A549 (cell line): ENCODE results near the gene IFITM5. TPM values are rescaled to one million over a fixed set of nuclear protein-coding genes. Genes with fewer than 3 reads are reported as not detected.

Source experiments
- ATAC-seq, 2 experiments: fragments of 200-7000 bp in 1 of 2; fragments of >200 bp in 1 of 2; cut with Nextera tagmentation in 1 of 2; cut with Tn5 transposase in 1 of 2; 3 replicates each; pipeline versions ENCODE4 v1.8.0 to v1.9.1; 2018 to 2020; ENCODE audit warnings: mild to moderate bottlenecking in 1 of 2, moderate library complexity in 1 of 2
- CTCF ChIA-PET: fragments of 300-600 bp; sonication (Branson Sonifier 250); formaldehyde crosslinking; extraction: SDS; loops from one replicate; lab custom pipeline; 2021; ENCODE audit warnings: antibody characterized with exemption, inconsistent platforms; lab: Yijun Ruan, JAX
- POLR2A ChIA-PET: fragments of 350-600 bp; formaldehyde crosslinking; extraction: SDS; loops from one replicate; lab custom pipeline; 2021; ENCODE audit warnings: antibody characterized with exemption, inconsistent platforms; lab: Yijun Ruan, JAX
- DNase-seq, 2 experiments: peaks; one replicate each; pipeline versions ENCODE4 v3.0.0 to v3.0.0-alpha.2; 2011 to 2016; ENCODE audit warnings: low read depth in 1 of 2, low spot score in 1 of 2
- FAIRE-seq: peaks from 2 replicates; lab custom pipeline; 2011; peaks lifted over from hg19 to GRCh38; lab: Jason Lieb, UNC
- H3K27ac ChIP-seq, 2 experiments: fragments of >200 bp; sonication (Bioruptor Twin); formaldehyde crosslinking; 3 replicates each; pipeline ENCODE4 v1.5.1; 2016 to 2017
- H3K4me1 ChIP-seq: fragments of >200 bp; sonication (Bioruptor Twin); formaldehyde crosslinking; 3 replicates; pipeline ENCODE4 v1.6.1; 2016
- H3K4me2 ChIP-seq: fragments of >200 bp; sonication (Bioruptor Twin); formaldehyde crosslinking; 3 replicates; pipeline ENCODE4 v1.6.1; 2016
- H3K4me3 ChIP-seq: fragments of >200 bp; sonication (Bioruptor Twin); formaldehyde crosslinking; 3 replicates; pipeline ENCODE4 v1.5.1; 2016
- H3K9me3 ChIP-seq: fragments of >200 bp; sonication (Bioruptor Twin); formaldehyde crosslinking; 3 replicates; pipeline ENCODE4 v1.6.1; 2016
- BHLHE40 ChIP-seq: IDR thresholded peaks from 2 replicates; pipeline ENCODE4 v1.6.1; 2012; ENCODE audit warnings: low read depth, low read length, inconsistent platforms
- CBX2 ChIP-seq: fragments of 200-600 bp; sonication (generic); IDR thresholded peaks from 2 replicates; pipeline ENCODE4 v1.6.1; 2016; ENCODE audit warnings: low read depth, mild to moderate bottlenecking, borderline replicate concordance
- CEBPB ChIP-seq, 2 experiments: fragments of >200 bp in 1 of 2; sonication (Bioruptor Twin) in 1 of 2; formaldehyde crosslinking in 1 of 2; IDR thresholded peaks; 2 replicates each; pipeline ENCODE4 v1.6.1; 2012 to 2016
- CHD4 ChIP-seq: fragments of 200-600 bp; sonication (generic); IDR thresholded peaks from 2 replicates; pipeline ENCODE4 v1.6.1; 2016; ENCODE audit warnings: antibody characterized with exemption, mild to moderate bottlenecking, borderline replicate concordance
- EHF ChIP-seq: fragments of 250-450 bp; sonication (Bioruptor Pico); IDR thresholded peaks from 2 replicates; pipeline ENCODE4 v1.5.0; 2020; ENCODE audit warnings: mild to moderate bottlenecking
- EHMT2 ChIP-seq: fragments of 200-600 bp; sonication (generic); IDR thresholded peaks from 2 replicates; pipeline ENCODE4 v1.6.1; 2016; ENCODE audit warnings: antibody characterized with exemption, low read depth, mild to moderate bottlenecking, moderate library complexity
- ELK1 ChIP-seq: fragments of 150-350 bp; IDR thresholded peaks from 2 replicates; pipeline ENCODE4 v1.6.1; 2014; ENCODE audit warnings: low read depth, mild to moderate bottlenecking, low read length
- GATA3 ChIP-seq: IDR thresholded peaks from 2 replicates; pipeline ENCODE4 v1.6.1; 2012; ENCODE audit warnings: borderline replicate concordance
- HDAC2 ChIP-seq: fragments of 200-600 bp; sonication (generic); IDR thresholded peaks from 2 replicates; pipeline ENCODE4 v1.6.1; 2016
- HES2 ChIP-seq: fragments of >200 bp; sonication (Bioruptor Twin); formaldehyde crosslinking; IDR thresholded peaks from 2 replicates; pipeline ENCODE4 v1.6.1; 2016
- HEYL ChIP-seq: fragments of 250-450 bp; sonication (Bioruptor Pico); IDR thresholded peaks from 2 replicates; pipeline ENCODE4 v1.8.0; 2021; ENCODE audit warnings: mild to moderate bottlenecking, moderate library complexity
- HOXA7 ChIP-seq: fragments of 250-450 bp; sonication (Bioruptor Pico); IDR thresholded peaks from 2 replicates; pipeline ENCODE4 v1.5.0; 2020; ENCODE audit warnings: mild to moderate bottlenecking, moderate library complexity
- HOXB13 ChIP-seq: fragments of 250-450 bp; sonication (Bioruptor Pico); IDR thresholded peaks from 2 replicates; pipeline ENCODE4 v1.5.0; 2020; ENCODE audit warnings: low read depth, mild to moderate bottlenecking, moderate library complexity
- HOXB5 ChIP-seq: fragments of 250-450 bp; sonication (Bioruptor Pico); IDR thresholded peaks from 2 replicates; pipeline ENCODE4 v1.5.0; 2020; ENCODE audit warnings: mild to moderate bottlenecking, moderate library complexity
- JUN ChIP-seq, 2 experiments: fragments of >200 bp; sonication (Bioruptor Twin); formaldehyde crosslinking; IDR thresholded peaks; 2 replicates in 1 of 2; 3 replicates in 1 of 2; pipeline ENCODE4 v1.6.1; 2016 to 2017
- JUNB ChIP-seq: fragments of >200 bp; sonication (Bioruptor Twin); formaldehyde crosslinking; IDR thresholded peaks from 2 replicates; pipeline ENCODE4 v1.6.1; 2016
- MAX ChIP-seq: IDR thresholded peaks from 2 replicates; pipeline ENCODE4 v1.6.1; 2012
- MAZ ChIP-seq: fragments of 150-350 bp; IDR thresholded peaks from 2 replicates; pipeline ENCODE4 v1.6.1; 2014; ENCODE audit warnings: antibody characterized with exemption, low read depth, low read length, borderline replicate concordance
- MYC ChIP-seq: IDR thresholded peaks from 2 replicates; pipeline ENCODE4 v1.6.1; 2012; ENCODE audit warnings: mild to moderate bottlenecking, inconsistent platforms, low read length, improper control_type of control experiment, borderline replicate concordance
- NR3C1 ChIP-seq: fragments of >200 bp; sonication (Bioruptor Twin); formaldehyde crosslinking; IDR thresholded peaks from 3 replicates; pipeline ENCODE4 v1.6.1; 2017
- PHF8 ChIP-seq: fragments of 200-600 bp; sonication (generic); IDR thresholded peaks from 2 replicates; pipeline ENCODE4 v1.6.1; 2016; ENCODE audit warnings: low read depth, mild to moderate bottlenecking, antibody characterized with exemption, moderate library complexity, borderline replicate concordance
- POLR2A ChIP-seq: IDR thresholded peaks from 2 replicates; pipeline ENCODE4 v1.6.1; 2012; ENCODE audit warnings: mild to moderate bottlenecking, low read length
- POLR2AphosphoS2 ChIP-seq: conservative IDR thresholded peaks from 2 replicates; pipeline ENCODE4 v1.6.1; 2012; ENCODE audit warnings: low read length, improper control_type of control experiment, inconsistent platforms
- RFX5 ChIP-seq: fragments of 450-650 bp; IDR thresholded peaks from 2 replicates; pipeline ENCODE4 v1.7.1; 2014; ENCODE audit warnings: antibody characterized with exemption, mild to moderate bottlenecking, moderate library complexity
- RNF2 ChIP-seq: fragments of 200-600 bp; sonication (generic); IDR thresholded peaks from 2 replicates; pipeline ENCODE4 v1.6.1; 2016; ENCODE audit warnings: low read depth, mild to moderate bottlenecking, antibody characterized with exemption, moderate library complexity, borderline replicate concordance
- SREBF2 ChIP-seq: fragments of 450-650 bp; IDR thresholded peaks from 2 replicates; pipeline ENCODE4 v1.6.1; 2014; ENCODE audit warnings: mild to moderate bottlenecking, moderate library complexity
- TP53 ChIP-seq: fragments of 250-450 bp; sonication (Bioruptor Pico); IDR thresholded peaks from 2 replicates; pipeline ENCODE4 v1.5.0; 2021; ENCODE audit warnings: mild to moderate bottlenecking, moderate library complexity
- ZC3H11A ChIP-seq: fragments of 450-650 bp; IDR thresholded peaks from 2 replicates; pipeline ENCODE4 v1.6.1; 2014; ENCODE audit warnings: antibody characterized with exemption, mild to moderate bottlenecking
- ZNF302 ChIP-seq: fragments of 250-450 bp; sonication (Bioruptor Pico); IDR thresholded peaks from 2 replicates; pipeline ENCODE4 v1.9.0; 2021; ENCODE audit warnings: inconsistent platforms, mild to moderate bottlenecking, moderate library complexity
- WGBS: methylation state at CpG from one replicate; pipeline ENCODE4 v1.1.6; 2017; ENCODE audit errors: missing lambda C conversion rate; 5-methylcytosine and 5-hydroxymethylcytosine counted together
- polyA plus RNA-seq, 4 experiments: library from polyadenylated mRNA; depleted of rRNA in 3 of 4; stranded (reverse); fragments of >200 nt; fragmentation: RNase III in 1 of 4; extraction: RNeasy Plus Mini Kit Qiagen cat#74134 plus additional on column Dnase treatment in 1 of 4; gene quantifications; 2 replicates in 3 of 4; 3 replicates in 1 of 4; pipeline ENCODE4 v1.2.3, GENCODE V29; 2011 to 2017

Gene IFITM5
- polyA plus RNA-seq, 2 of the 4 experiments (the other 2 are of a cell fraction), result not detected

GRCh38 chr11:328012-328411 lies 28.7 kb upstream of the IFITM5 start:
- CTCF ChIA-PET, result interaction anchor here (1.0 to 1.6 kb wide), 3 partner anchors 11 to 23 kb away, joined by 3 to 5 read pairs (median 4); no protein-coding TSS in a partner anchor
- Histone ChIP-seq H3K4me3 (no peak overlapping the region), H3K4me1 (peaks cover 9% of the 10 kb centered on the region; the same call in 1 of the 3 replicates), H3K9me3 (no peaks in the 10 kb centered on the region), H3K27ac (no peak overlapping the region), H3K4me2 (no peak overlapping the region)
- WGBS, result 87% methylated on average over 13 of the region's 13 CpGs
- TF ChIP-seq MAZ (no peak), ZC3H11A (no peak), NR3C1 (no peak), HES2 (no peak), RNF2 (no peak), ELK1 (no peak)
- DNase-seq, result no peak
- FAIRE-seq, result no peak
- POLR2A ChIA-PET, result interaction anchor here (1.3 kb wide), 1 partner anchor 28 kb away, joined by 5 read pairs; no protein-coding TSS in a partner anchor
- no peak for ATAC-seq

GRCh38 chr11:327581-327923 lies 28.2 kb upstream of the IFITM5 start:
- H3K4me1 ChIP-seq, result peaks cover 9% of the 10 kb centered on the region; the same call in 1 of the 3 replicates
- ATAC-seq (no peak), DNase-seq (no peak), FAIRE-seq (no peak)
- H3K4me2 ChIP-seq, result 0 out of 3 replicates have a peak overlapping the region, but pooled peaks have one; percentile 22
- CTCF ChIA-PET, result interaction anchor here (1.0 to 1.6 kb wide), 3 partner anchors 11 to 22 kb away, joined by 3 to 5 read pairs (median 4); no protein-coding TSS in a partner anchor
- H3K4me3 ChIP-seq, result no peak overlapping the region
- H3K9me3 ChIP-seq, result no peaks in the 10 kb centered on the region
- WGBS, result 96% methylated on average over 3 of the region's 3 CpGs
- POLR2A ChIA-PET, result no interaction called here
- peak overlapping the region in 1 of 2 experiments; percentile 57; a peak in 1 of 6 replicates for H3K27ac ChIP-seq
- TF ChIP-seq HOXA7 (CRISPR knock-in tag) (no peak), CBX2 (no peak), EHF (CRISPR knock-in tag) (no peak), RFX5 (no peak), POLR2A (no peak), PHF8 (no peak), HOXB13 (CRISPR knock-in tag) (no peak), POLR2AphosphoS2 (no peak), CHD4 (no peak), HDAC2 (no peak)

GRCh38 chr11:326842-327580 lies 27.7 kb upstream of the IFITM5 start:
- Histone ChIP-seq H3K4me3 (no peak overlapping the region), H3K4me1 (peaks cover 9% of the 10 kb centered on the region; the same call in 1 of the 3 replicates), H3K4me2 (0 out of 3 replicates have a peak overlapping the region, but pooled peaks have one; percentile 22), H3K9me3 (no peaks in the 10 kb centered on the region), H3K27ac (peak overlapping the region in 1 of 2 experiments; percentile 57; a peak in 3 of 6 replicates)
- CTCF ChIA-PET, result interaction anchor here (1.0 to 1.6 kb wide), 4 partner anchors 10 to 22 kb away, joined by 3 to 5 read pairs (median 4); no protein-coding TSS in a partner anchor
- ATAC-seq (peak in 1 of 2 experiments; percentile 13; a peak in 1 of 6 replicates), FAIRE-seq (no peak), DNase-seq (no peak)
- 56% methylated on average over 17 of the region's 19 CpGs for WGBS
- no peak for TF ChIP-seq RFX5
- no peak for TF ChIP-seq ZNF302 (CRISPR knock-in tag)
- TF ChIP-seq HOXB5 (CRISPR knock-in tag), result no peak
- no peak for TF ChIP-seq HEYL
- no peak for TF ChIP-seq JUNB
- no peak for TF ChIP-seq EHMT2
- no peak for TF ChIP-seq ELK1
- TF ChIP-seq CBX2, result no peak
- TF ChIP-seq MAX, result no peak
- no peak for TF ChIP-seq SREBF2
- TF ChIP-seq BHLHE40, result no peak
- no peak for TF ChIP-seq CEBPB (IDR thresholded peaks at IDR 0.05)
- no peak for TF ChIP-seq JUN (IDR thresholded peaks at IDR 0.05)
- TF ChIP-seq TP53 (CRISPR knock-in tag), result no peak
- no peak for TF ChIP-seq MAZ
- TF ChIP-seq POLR2AphosphoS2, result no peak
- TF ChIP-seq MYC, result no peak
- no peak for TF ChIP-seq PHF8
- no peak for TF ChIP-seq GATA3
- POLR2A ChIA-PET, result no interaction called here
